Activated CD8-positive, alpha-beta memory T cell treated with anti-CD3 and anti-CD28 coated beads for 24 hours (primary cell): ENCODE data around the gene P2RX6.
"Not testable (repeated sequence)": the region's sequence is repeated elsewhere in the genome, so short reads cannot be mapped to it uniquely, and the experiment has no call there.

Source experiments
- DNase-seq: peaks from one replicate; pipeline ENCODE4 v3.0.0-alpha.2; 2020

The P2RX6 gene

DNA sequence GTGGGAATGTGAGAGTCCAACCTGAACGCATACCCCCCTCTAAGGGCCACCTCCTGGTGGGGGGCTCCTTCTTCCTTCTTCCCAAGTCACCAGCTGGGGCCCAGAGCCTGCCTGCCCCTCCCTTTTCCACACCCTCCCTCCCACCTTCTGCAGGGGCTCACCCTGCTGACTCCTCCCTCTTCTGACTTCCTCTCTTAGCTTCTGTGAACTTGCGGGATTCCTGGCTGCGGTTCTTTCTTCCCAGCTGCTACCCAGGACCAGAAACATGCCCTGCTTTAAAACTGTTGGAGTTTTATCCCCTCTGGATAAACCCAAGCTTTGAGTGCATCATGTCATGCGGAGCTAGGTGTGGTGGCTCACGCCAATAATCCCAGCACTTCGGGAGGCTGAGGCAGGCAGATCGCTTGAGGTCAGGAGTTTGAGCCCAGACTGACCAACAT lies 40.9 kb downstream of the P2RX6 start:
- no peak for DNase-seq

DNA sequence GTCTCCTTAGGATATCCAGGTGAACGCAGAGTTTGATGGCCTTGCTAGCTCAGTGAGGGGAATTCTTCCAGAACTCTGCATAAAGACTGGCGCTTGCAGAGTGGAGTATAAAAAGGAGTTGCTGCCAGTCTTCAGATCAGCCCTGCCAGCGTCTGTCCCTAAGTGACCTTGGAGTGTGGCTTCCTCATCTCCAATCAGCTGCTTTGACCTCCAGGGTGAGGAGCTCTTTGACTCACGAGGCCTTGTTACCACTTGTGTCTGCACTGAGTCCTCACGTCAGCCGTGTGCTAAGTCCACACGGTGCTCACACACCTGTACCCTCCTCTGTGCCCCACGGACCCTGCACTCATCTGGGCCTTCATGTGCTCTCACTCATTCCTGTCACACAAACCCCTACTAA lies 45.4 kb downstream of the P2RX6 start:
- not testable (repeated sequence) for DNase-seq

- DNase-seq = not testable (repeated sequence)
These were observed 46.8 kb downstream of the P2RX6 start for GRCh38 chr22:21061660-21062321.

GRCh38 chr22:21064425-21064824 lies 49.5 kb downstream of the P2RX6 start:
- DNase-seq = not testable (repeated sequence)

DNA sequence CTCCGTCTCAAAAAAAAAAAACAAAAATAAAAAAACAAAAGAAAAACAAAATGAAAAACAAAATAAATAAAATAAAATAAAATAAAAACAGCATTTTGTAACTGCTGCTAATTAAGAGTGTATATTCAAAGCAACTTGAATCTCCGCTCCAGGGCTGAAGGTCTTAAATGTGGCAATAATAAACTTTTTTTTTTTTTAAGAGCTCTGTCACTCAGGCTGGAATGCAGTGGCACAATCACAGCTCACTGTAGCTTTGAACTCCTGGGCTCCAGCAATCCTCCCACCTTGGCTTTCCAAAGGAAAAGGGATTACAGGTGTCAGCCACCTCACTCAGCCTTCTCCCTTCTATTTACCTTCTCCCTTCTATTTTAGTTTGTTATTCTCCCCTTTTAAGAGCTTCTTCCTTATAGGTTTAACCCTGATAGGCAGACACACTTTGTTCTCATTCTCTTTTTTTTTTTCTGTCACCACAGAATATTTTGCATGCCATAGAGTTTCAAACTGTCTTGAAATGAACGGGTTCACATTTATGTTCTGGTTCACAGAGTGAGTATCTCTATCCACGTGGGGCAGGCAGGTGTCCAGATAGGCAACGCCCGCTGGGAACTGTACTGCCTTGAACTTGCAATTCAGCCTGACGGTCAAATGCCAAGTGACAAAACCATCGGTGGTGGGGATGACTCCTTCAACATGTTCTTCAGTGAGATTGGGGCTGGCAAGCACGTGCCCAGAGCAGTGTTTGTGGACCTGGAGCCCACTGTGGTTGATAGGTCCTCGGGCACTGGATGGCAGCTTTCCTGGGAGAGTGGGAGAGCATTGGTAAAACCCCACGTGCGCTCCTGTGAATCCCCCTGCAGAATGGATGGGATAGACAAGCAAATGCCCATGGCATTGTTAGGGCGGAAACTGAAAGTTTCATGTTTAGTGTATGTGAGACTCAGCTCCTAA lies 50.2 kb downstream of the P2RX6 start:
- DNase-seq = no peak

- no peak for DNase-seq
These were observed 52.3 kb downstream of the P2RX6 start for GRCh38 chr22:21067075-21067900.

GRCh38 chr22:21067901-21068680 lies 53.1 kb downstream of the P2RX6 start:
- no peak for DNase-seq

- no peak for DNase-seq
These were observed 53.8 kb downstream of the P2RX6 start for GRCh38 chr22:21068681-21069276.

DNA sequence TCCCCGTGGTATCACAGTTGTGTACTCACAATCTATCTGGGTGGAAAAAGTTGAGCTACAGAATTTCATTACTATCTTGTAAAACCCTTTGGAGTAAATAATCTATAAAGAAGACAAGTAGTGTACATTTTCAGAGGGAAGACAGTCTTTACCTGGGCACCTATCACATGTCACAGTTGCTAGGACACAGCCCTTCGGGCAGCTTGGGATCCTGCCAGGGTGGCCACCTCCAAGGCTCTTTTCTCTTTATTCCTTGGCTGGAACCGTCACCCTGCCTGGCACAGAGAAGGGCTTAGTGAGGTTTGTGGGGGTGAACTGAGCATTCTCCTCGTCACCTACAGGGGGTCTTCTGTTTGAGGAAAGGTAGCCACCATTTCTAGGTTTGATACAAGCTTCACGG lies 54.4 kb downstream of the P2RX6 start:
- no peak for DNase-seq

- no peak for DNase-seq
These were observed 56.0 kb downstream of the P2RX6 start for GRCh38 chr22:21070690-21071615.

- not testable (repeated sequence) for DNase-seq
These were observed 56.8 kb downstream of the P2RX6 start for GRCh38 chr22:21071796-21072195.

GRCh38 chr22:21073023-21073422 lies 58.1 kb downstream of the P2RX6 start:
- no peak for DNase-seq

GRCh38 chr22:21073482-21073881 lies 58.5 kb downstream of the P2RX6 start:
- no peak for DNase-seq

DNA sequence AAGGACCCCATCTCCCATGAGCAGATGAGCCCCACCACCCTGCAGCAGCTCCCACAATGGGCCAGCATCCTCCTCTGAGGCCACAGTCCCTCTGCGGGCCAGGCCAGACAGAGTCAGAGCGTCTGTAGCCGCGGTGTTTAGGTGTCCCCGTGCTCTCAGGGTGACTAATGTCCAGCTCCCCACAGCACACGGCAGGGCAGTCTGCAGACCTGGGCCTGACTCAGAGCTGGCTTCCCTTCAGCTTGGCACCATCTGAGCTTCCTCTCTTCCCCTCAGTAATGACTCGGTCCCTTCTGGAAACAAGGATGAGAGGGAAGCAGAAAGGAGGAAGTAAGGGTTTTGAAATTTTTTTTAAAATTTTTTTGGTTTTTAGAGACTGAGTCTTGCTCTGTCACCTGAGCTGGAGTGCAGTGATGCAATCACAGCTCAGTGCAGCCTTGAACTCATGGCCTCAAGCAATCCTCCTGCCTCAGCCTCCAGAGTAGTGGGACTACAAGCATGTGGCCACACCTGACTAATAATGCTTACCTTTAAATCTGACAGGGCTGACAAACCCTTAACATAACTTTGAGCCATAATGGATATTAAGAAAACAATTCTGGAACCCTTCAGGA lies 59.2 kb downstream of the P2RX6 start:
- DNase-seq = no peak

GRCh38 chr22:21075516-21076138 lies 60.7 kb downstream of the P2RX6 start:
- no peak for DNase-seq

DNA sequence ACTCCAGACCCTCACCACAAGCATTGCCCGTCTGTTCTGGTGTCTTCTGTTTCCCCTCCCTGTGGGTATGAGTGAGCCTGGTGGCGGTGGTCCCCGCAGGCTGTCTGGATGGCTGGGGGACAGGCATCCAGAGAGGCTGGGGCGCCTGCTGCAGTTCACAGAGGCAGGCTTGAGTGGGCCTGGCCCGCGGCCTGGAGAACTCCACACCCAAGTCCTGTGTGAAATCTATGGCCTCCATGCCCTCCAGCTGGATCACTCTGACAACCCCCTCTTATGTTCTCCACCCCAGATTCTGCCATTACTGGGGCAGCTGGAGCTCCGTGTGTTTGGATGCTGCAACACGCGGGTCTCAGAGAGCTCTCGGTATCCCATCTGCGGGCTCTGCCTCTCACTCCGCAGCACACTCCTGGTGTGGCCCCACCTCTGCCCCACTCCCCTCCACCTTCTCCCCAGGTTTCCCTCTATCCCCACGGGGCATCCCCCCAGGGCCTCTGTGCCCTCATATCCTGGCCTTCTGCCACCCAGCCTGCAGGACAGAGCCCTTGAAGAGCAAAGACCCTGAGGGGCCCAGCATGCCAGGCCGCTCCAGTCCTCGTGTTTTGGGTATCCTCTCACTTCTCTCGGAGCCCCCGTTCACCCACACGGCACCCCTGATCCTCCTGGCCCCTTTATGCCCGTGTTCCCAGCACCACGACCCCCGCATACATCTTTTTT lies 62.1 kb downstream of the P2RX6 start:
- DNase-seq = no peak
